ENCODE data around the gene KCNJ5.

The KCNJ5 gene

DNA sequence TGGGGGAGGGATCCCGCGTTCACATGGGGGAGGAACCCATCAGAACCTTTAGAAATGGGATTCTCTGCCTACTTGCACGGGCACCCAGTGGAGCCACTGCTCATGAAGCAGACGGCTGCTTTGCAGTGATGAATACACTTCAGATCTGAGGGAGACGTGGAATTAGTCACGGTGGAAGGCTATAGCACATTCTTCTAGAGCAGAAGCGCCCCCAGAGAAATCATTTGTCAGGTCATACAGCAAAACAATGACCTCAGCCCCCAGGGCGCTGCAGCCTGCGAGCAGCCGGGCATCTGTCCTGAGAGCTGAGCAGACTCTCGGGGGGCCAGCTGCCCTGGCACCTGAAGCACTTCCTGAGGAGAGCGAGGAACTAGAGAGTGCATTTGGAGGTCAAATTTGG is 38.8 kb downstream of the KCNJ5 start:
- DNase-seq (ENCODE audit: low read depth in 2 of 3, low spot score in 1 of 3): no peak

DNA sequence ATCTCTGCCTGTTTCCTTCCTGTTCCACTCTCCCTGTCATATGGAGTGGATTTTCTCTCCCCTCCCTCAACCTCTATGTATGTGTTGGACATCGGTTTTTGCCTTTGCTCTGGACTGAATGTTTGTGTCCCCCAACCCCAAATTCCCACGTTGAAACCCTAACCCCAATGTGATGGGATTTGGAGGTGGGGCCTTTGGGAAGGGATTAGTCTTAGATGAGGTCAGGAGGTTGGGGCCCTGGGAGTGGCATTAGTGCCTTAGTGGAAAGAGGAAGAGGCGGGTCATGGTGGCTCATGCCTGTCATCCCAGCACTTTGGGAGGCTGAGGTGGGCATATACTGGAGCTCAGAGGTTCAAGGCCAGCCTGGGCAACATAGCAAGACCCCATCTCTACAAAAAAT is 39.9 kb downstream of the KCNJ5 start:
- no peak for DNase-seq (ENCODE audit: low read depth in 2 of 3, low spot score in 1 of 3)

DNA sequence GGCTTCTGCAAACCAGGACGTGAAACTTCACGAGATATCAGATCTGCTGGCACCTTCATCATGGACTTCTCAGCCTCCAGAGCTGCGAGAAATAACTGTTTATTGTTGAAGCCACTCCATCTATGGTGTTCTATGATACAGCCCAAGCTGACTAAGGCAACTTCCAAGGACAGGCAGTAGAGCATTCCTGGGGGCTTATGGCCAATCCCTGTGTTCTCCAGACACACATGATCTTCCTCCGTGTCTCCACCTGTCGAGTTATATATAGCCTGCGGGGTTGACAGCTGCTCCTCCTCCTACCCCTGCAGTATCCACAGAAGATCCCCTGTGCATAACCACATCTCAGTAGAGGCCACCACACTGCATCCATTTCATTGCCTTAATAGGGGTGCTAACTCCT is 40.5 kb downstream of the KCNJ5 start:
- no peak for DNase-seq (ENCODE audit: low read depth in 2 of 3, low spot score in 1 of 3)

DNA sequence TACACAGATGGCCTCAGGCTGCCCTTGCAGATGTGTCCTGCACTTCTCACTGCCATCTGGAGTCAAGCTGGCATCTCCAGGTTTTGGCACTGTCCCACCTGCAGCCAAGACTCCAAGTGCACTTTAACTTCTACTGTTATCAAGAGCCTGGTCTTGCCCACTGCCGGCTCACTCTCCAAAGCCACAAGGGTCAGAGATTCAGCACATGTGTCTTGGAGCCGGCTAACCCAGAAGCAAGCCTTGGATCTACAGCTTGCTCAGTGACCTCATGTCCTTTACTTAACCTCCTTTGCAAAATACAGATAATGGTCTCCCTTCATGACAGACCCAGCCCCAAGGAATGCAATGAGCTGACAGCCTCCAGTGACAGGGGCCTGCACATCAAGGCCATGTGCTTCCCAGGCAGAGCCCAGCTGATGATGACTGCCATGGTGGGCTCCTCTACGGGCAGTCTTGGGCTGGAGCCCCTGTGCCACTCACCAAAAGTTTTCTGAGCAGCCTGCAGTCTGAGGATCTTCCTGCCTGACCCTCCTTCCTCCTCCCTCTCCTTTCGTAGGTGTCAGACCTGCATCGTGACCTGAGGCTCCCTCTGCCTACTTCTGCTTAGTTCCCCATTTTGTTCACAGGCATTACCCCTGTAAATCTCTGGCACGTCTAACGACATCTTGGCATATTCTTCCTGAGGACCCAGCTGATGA is 42.5 kb downstream of the KCNJ5 start:
- DNase-seq (ENCODE audit: low read depth in 2 of 3, low spot score in 1 of 3): no peak

DNA sequence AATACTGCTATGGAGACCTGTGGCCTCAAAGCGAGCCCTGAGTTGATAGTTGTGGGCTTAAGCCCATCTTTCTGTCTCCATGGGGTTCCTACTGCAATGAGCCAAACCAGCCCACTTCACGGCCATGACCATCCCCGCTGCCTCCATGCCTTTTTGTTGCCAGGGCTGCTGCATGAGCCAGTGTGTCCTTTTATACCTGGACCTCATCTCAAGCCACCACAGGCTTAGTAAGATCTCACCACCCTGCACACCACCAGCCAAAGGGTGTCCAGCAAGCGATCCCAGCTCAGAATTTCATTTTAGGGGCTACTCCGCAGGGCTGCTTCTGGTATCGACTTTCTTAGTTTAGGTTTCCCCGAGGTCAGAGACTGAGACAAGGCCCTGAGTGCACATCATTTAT is 43.2 kb downstream of the KCNJ5 start:
- no peak for DNase-seq (ENCODE audit: low read depth in 2 of 3, low spot score in 1 of 3)

DNA sequence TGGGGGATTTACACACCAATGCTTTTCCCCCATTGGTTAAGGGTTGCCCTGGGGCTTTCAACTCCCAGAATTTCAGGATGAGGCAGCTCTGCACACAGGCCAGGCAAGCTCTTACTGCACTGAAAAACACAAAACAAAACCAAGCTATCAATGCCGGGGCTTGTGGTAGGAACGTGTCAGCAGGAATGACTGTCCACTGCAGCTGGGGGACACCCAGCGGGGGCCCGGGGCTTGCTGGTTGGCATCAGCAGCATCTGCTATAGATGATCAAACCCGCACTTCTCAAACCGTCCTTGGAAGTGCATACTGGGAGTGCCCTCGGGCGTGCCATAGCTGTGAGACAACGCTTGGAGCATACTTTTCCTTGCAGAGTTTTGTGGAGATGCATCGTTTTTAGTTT is 43.8 kb downstream of the KCNJ5 start:
- DNase-seq (ENCODE audit: low read depth in 2 of 3, low spot score in 1 of 3): no peak

DNA sequence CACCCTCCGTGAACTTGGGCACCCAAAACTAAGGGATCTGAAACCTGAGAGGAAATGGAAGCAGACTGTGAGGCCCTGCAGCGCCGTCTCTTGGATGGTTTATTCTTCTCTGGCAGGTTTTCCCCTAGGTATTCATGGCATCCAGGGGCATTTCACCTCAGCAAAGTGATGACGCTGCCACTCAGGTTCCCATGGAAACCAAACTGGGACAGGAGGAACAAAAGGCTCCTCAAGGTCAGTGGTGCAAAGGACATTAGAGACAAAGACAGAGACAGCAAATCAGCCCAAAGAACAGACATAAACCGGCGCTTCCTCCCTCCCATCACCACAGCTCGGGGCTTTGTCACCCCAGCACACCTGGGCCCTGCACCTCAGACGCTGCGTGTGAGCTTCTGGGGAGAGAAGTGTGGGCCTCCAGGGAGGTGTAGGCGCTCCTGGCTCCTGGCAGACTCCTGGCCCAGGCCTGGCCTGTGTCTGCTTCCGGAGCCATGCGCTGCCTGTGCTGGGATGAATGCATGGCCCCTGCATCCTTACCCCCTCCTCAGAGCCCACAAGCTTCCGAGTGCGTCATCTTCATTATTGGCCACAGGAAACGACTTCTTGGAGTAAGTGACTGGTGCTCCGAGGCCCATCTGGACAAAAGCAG is 45.6 kb downstream of the KCNJ5 start:
- no peak for DNase-seq (ENCODE audit: low read depth in 2 of 3, low spot score in 1 of 3)

DNA sequence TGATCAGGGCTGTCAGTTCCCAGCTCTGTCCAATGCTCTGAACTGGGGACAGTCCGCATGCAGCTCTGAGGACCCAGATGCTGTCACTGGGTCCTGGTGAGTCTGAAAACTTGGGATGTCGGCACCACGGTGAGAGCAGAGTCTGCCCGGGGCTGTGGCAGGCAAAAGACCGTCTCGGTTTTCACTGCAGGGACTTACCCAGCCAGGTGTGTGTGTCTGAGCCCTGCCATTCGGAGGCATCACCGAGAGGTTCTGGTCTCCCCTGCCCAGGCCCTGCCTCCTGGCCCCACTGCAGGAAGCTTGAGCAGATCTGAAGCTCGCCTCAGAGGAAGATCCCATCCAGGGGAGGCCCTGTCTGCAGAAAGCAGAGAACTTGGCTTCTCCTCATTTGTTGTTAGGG is 46.3 kb downstream of the KCNJ5 start:
- DNase-seq (ENCODE audit: low read depth in 2 of 3, low spot score in 1 of 3): no peak

DNA sequence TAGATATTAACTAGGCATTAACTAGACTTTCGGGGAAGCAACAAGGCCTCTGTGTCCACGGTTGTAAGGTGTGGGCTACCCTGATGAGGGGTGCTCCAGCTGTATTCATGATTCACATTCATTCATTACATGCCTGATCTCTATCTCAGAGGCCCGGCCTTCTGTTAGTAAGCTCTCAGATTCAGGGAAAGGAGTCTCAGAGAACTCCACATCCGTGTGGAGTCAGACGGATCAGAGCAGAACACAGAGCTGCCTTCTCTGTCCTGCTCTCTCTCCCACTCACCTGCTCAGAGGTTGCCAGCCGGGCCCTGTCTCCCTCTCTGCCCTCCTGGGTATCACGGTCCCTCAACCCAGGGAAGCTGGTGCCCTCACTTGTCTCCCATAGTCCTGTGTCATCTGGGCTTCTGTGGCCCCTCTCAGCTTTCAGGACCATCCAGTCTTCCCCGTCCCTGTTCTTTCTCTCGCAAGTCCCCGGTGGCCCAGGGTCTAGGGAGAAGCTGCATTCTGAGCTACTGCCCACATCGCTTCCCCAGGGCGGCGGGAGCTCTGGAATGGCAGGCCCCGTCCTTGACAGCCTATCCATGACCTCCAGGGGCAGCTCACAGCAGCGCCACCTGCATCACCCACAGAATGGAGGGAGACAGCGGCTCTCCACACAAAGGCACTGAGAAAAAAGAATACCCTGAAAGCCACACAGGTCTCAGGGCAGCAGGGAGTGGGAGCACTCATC is 47.2 kb downstream of the KCNJ5 start:
- DNase-seq (ENCODE audit: low read depth in 2 of 3, low spot score in 1 of 3): no peak

DNA sequence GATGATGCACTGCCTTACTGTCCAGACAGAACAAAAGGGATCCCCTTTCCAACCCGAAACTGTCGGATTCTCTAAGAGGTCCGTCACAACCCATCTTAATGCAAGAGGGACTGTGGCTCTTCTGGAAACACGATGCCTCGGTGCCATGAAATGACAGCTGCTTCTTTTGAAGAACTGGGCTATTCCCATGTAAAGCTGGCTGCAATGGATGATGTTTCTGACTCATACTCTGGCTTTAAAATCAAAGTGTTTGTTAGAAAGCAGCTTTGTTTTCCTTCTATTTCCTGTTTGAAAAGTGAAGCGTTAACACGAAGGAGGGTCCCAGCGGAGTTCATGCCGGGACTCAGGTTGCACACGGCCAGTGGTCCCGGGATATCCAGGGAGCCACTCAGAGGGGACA is 48.4 kb downstream of the KCNJ5 start:
- DNase-seq (ENCODE audit: low read depth in 2 of 3, low spot score in 1 of 3): no peak

DNA sequence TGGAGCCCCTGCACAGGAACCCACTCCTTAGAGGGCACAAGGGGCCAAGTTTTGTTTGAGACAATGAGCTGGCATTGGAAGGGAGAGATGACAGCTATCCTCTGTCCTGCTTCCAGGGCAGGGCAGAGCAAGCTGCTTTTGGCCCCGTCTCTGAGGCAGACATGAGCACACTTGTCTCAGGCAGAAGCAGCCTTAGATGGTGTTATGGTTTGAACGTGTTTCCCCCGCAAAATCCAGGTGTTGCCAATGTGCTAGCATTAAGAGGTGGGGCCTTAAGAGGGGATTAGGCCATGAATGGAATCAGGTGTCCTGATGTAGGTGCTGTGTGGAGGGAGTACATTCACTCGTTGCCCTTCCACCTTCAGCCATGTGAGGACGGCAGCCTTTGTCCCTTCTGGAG is 49.0 kb downstream of the KCNJ5 start:
- no peak for DNase-seq (ENCODE audit: low read depth in 2 of 3, low spot score in 1 of 3)

DNA sequence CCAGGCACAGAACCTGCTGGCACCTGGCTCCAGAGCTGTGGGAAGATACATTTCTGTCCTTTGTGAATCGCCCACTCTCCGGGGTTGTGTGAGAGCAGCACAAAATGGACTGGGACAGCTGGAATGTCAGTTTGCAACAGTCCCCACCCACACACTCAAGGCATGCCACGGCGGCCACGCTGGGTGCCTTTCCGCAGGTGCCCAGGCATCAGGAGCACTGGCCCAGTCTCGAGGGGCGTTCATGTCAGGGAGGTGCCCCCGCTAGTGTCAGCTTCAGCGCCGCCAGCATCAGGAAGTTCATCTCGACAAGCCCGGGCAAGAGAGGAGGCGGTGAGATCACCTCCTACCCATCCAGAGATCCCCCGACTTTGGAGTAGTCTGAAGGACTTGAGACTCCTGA is 49.4 kb downstream of the KCNJ5 start:
- DNase-seq (ENCODE audit: low read depth in 2 of 3, low spot score in 1 of 3): no peak

DNA sequence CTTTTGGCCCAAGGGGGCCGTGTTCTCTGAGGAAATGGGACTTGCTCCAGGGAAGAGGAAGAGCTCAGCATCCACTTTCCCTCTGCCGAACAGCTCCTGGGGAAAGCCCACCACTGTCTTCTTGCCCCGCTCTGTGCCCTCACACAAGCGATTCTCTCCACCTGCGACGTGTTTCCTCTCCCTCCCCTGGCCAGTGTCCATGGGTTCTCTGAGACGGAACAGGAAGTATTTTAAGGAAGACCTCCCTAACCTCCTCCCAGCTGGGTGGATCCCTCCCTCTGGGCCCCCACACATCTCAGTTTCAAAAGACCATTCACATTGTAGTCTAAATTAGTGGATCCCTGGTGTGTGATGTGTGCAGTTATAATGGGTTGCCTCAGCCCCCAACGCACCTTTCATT is 50.0 kb downstream of the KCNJ5 start:
- no peak for DNase-seq (ENCODE audit: low read depth in 2 of 3, low spot score in 1 of 3)

DNA sequence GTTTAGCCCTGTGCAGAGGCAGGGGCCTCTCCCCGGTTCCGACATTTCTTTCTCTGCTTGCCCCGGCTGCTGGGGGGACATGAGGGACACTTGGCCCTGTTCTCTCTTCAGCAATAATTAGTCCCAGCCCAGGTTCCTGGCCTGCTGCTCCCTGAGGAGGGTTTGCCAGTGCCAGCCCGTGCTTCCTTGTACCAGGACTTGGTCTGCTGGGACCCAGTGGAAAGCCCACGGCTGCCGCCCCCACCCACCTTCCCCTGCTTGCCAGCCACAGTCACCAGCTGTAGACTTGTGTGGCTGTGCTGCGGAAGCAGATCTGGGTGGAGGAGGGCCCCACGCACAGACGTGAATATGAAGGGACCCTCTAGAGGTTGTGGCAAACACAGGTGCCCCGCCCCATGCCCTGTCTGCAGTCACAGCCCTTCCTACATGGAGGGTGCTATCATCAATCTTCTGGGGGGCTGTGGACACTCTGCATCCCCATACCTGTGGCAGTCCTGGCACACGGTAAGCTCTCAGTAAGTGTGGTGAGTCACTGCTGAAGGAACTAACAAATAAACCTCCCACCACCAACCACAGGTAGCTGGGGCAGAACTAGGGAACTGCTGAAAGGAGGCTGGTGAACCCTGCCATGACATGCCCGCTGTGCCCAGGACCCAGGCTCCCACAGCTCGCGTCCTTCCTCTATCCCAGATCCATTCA is 50.6 kb downstream of the KCNJ5 start:
- DNase-seq (ENCODE audit: low read depth in 2 of 3, low spot score in 1 of 3): no peak

DNA sequence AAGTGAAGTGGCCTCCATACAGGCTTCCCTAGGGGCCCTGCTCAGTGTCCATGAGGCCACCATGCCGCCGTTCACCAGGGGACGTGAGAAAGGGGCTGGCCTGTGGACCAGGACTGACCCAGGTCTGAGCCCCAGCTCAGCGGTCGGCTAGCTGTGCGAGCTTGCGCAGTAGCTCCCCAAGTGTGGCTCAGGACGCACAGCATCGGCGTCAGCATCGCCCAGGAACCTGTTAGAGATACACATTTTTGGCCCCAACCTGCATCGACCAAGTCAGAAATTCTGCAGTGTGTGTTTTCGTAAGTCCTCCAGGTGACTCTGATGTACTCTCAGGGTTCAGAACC is 51.1 kb downstream of the KCNJ5 start:
- no peak for DNase-seq (ENCODE audit: low read depth in 2 of 3, low spot score in 1 of 3)

DNA sequence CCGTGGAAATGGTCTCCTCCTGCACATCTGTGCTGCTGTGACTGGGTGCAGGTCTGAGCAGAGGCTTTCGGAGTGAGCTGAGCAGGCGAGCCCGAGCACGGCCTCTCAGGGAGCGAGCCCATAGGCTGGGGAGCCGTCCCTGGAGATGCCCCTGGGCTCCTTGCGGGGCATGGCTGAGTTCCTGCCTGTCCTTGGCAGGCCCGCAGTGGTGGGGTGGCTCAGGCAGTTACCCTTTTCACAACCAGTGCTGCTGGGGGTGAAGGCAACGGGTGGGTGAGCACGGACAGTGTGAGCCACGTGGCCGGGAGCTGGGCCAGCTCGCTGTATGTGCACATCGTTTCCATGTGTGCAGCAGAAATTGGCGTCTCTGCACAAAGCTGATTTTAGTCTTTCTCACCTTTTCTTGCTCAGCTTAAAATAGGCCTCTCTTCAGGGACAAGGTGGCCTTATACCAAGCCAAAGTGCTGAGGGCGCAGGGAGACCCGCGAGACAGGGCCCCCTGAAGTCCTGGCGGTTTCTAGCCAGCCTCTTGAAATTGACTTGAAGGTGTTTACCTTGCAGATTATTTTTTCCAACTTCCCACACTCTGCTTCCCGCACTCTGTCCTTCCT is 51.8 kb downstream of the KCNJ5 start, which contains the start of gene TP53AIP1:
TSS of gene TP53AIP1 (minus strand) at position 55 of the 611 bp plus-strand sequence. CDS start 5,053 bp downstream, outside the sequence.
- no peak for DNase-seq (ENCODE audit: low read depth in 2 of 3, low spot score in 1 of 3)

DNA sequence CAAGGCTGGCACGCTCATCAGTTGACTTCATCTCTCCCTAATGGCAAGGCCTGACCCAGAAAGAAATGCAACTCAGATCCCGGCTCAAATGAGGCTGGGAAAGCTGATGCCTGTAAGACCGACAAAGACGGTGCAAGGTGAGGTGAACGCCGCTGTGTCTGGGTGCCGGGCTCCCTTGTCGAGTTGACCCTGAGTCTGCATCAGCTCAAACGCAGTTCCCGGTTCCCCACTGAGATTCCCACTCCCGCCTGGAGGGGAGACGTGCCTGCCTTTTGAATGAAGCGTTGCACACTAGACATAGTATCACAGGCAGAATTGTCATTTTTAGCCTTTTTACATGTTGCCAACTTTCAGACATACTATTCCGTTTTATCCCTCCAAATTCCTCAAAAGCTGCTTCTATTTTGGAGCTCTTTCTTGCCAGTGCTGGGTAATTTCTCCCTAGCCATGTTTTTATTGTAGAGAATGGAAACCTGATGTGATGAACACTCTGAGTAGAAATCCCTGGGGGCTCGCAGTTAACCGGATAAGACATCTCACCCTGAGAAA is 52.3 kb downstream of the KCNJ5 start:
- DNase-seq (ENCODE audit: low read depth in 2 of 3, low spot score in 1 of 3): no peak

DNA sequence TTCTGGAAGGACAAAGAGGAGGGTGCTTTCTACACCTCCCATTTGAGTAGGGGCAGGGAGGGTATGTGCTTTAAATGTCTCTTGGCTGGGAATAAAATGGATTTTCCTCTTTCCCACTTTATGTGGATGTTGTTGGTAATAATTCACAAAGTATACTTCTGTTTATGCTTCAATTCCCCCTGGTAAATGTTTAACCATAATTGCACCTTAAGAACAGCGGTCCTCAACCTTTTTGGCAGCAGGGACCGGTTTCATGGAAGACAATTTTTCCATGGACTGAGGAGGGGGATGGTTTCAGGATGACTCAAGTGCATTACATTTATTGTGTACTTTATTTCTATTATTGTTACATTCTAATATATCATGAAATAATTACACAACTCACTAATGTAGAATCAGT is 55.5 kb downstream of the KCNJ5 start:
- no peak for DNase-seq (ENCODE audit: low read depth in 2 of 3, low spot score in 1 of 3)

DNA sequence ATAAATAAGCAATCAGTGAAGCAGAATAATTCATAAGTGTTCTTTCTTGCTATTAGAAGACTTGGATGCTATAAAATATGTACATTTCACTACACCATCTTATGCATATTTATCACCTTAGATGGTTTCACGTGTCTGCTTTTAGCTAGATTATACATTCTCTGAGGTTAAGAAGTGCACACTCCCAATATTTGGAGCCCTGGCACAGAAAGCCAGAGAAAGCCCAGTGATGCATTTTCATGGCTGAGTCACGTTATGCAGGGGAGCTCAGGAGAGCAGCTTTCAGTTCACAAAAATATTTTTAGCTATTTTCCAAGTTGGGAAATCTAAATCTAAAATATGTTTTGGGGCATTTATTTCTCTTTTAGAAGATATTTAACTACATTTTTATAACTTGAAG is 56.6 kb downstream of the KCNJ5 start:
- no peak for DNase-seq (ENCODE audit: low read depth in 2 of 3, low spot score in 1 of 3)

DNA sequence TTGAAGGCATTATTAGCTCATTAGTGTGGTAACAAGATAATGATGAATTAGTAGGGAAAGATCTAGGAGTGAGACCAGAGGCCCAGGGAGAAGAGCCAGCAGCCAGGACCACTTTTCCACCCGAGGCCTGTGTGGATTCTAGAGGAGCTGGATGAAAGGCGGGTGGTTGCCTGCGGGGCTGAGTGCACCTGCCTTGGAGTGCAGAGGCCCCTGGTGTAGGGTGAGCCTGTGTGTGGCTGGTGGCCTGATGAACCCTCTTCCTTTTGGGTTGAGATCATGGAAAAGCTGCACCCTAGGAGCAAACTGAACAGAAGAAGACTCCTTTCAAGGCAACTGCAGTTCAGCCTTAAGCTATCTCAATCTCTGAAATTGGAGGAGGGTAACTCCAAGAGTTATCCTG is 57.4 kb downstream of the KCNJ5 start:
- DNase-seq (ENCODE audit: low read depth in 2 of 3, low spot score in 1 of 3): no peak

DNA sequence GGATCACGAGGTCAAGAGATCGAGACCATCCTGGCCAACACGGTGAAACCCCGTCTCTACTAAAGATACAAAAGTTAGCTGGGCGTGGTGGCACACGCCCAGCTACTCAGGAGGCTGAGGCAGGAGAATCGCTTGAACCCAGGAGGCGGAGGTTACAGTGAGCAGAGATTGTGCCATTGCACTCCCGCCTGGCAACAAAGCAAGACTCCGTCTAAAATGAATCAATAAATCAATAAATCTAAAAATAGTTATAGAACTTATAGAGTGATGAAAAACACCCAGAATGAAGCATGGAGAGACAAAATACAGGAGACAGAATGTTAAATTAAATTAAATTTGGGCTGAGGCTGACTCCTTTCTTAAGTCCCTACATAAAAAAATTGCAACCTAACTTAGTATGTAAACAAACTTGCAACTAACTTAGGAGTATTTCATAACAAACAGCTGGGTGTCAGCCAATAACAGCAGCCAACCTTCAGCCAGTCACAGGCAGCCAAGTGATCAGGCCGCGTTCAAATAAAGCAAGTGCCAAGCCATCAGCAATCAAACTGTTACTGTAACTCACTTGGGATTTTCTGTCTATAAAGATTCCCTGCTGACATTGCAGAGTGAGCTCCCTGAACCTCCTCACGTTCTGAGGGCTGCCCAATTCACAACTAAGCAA is 58.8 kb downstream of the KCNJ5 start:
- DNase-seq (ENCODE audit: low read depth in 2 of 3, low spot score in 1 of 3): no peak
